Measurements from ENCODE around the gene ZNF674.
"Not testable (repeated sequence)": the region's sequence is repeated elsewhere in the genome, so short reads cannot be mapped to it uniquely, and the experiment has no call there.

The ZNF674 gene

GRCh38 chrX:46460801-46461659 lies 84.2 kb downstream of the ZNF674 start:
- not testable (repeated sequence) for DNase-seq

GRCh38 chrX:46459603-46460002 lies 85.6 kb downstream of the ZNF674 start:
- no peak for DNase-seq

GRCh38 chrX:46456125-46456922 lies 88.9 kb downstream of the ZNF674 start:
- no peak for DNase-seq

Measured in NK-92 treated with Interleukin-12 subunit alpha and Interleukin-12 subunit beta, amount 100 ng/mL, for 24 hours (cell line).